ENCODE measurements around the gene ABCA1. TPM values are rescaled to one million over a fixed set of nuclear protein-coding genes. Genes with fewer than 3 reads are reported as not detected.

The ABCA1 gene, protein sequence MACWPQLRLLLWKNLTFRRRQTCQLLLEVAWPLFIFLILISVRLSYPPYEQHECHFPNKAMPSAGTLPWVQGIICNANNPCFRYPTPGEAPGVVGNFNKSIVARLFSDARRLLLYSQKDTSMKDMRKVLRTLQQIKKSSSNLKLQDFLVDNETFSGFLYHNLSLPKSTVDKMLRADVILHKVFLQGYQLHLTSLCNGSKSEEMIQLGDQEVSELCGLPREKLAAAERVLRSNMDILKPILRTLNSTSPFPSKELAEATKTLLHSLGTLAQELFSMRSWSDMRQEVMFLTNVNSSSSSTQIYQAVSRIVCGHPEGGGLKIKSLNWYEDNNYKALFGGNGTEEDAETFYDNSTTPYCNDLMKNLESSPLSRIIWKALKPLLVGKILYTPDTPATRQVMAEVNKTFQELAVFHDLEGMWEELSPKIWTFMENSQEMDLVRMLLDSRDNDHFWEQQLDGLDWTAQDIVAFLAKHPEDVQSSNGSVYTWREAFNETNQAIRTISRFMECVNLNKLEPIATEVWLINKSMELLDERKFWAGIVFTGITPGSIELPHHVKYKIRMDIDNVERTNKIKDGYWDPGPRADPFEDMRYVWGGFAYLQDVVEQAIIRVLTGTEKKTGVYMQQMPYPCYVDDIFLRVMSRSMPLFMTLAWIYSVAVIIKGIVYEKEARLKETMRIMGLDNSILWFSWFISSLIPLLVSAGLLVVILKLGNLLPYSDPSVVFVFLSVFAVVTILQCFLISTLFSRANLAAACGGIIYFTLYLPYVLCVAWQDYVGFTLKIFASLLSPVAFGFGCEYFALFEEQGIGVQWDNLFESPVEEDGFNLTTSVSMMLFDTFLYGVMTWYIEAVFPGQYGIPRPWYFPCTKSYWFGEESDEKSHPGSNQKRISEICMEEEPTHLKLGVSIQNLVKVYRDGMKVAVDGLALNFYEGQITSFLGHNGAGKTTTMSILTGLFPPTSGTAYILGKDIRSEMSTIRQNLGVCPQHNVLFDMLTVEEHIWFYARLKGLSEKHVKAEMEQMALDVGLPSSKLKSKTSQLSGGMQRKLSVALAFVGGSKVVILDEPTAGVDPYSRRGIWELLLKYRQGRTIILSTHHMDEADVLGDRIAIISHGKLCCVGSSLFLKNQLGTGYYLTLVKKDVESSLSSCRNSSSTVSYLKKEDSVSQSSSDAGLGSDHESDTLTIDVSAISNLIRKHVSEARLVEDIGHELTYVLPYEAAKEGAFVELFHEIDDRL (N-terminal part only)
- total RNA-seq: 6.1 and 13.1 TPM in 2 replicates

DNA sequence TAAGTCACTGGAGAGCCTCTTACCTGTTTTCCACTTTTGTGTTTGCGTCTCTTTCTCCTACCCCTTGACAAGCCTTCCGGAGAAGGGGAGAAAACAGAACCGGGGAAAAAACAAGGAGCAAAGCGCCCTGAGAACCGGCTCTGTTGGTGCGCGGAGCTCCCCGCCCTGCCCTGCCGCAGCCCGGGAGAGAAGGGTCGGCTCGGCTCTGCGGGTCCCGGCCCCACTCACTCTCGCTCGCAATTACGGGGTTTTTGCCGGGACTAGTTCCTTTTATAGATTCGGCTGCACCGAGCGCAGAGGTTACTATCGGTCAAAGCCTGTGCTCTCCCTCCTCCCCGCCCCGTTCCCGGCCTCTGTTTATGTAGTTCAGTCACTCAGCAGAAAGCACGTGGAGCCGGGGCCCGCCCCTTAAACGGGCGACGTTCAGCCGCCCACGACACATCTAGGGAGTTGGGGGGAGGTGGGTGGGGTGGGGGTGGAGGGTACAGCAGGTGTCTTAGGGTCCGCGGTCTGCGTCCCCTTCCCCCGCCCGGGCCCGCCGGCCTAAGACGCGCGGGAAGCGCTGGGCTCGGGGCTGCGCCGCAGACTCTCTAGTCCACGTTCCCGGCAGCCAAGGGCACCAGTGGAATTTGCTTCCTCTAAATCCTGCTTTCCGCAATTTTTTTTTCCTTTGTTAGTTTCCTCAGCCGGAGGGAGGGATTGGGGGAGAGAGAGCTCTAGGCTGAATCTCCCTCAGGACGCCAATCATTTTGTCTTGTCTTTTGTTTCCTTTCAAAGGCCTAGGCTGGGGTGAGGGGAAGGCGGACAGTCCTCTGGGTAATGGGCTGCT is at the start of gene ABCA1:
ABCA1 (minus strand) TSS at position 244 of the 829 bp plus-strand sequence. CDS start 24,476 bp downstream, outside the sequence.

DNA sequence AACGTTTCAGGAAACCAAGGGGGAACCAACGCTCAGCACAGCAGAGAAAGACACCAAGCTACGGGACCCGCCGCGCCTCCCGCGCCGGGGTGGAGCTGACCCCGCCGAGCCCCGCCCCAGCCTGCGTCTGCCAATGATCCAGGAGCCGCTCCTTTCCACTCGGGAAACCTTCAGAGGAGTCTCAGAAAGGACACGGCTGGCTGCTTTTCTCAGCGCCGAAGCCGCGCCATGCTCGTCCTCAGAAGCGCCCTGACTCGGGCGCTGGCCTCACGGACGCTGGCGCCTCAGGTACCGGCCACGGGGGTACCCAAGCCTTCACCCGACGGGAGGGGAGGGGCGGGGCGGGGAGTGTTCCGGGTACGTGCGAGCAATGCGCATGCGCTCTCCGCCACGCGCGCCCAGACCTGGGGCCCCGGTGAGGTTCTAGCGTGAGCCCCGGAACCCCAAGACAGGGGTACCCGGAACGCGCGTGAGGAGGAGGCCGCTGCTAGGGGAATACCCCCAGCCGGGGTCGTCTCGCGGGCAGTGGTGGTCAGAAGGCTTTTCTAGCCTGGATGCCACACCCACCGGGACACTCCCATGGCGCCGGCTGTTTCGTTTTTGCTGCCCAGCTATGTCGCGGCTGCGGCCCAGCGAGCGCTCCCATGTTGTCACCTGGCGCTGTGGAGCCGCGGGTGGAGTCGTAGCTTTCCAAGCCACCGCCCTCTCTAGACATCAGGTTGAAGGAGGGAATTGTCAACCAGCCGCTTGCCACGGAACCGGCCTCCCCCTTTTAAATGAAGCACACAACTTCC is 180.2 kb downstream of the ABCA1 start, which contains the start of gene NIPSNAP3A:
NIPSNAP3A (plus strand) TSS at position 119 of the 794 bp plus-strand sequence; CDS start at position 229, 110 bp downstream.

Other genes starting within 250 kb of the ABCA1 start
- not detected in 2 replicates for gene OR13D1, start 233.6 kb downstream of the ABCA1 start, total RNA-seq
- 43.2 and 48.6 TPM in 2 replicates for gene NIPSNAP3A, start 180.5 kb downstream of the ABCA1 start, total RNA-seq
- 0.86 and 0.89 TPM in 2 replicates for gene NIPSNAP3B, start 164.0 kb downstream of the ABCA1 start, total RNA-seq

All from myometrial cell (primary cell).